ENCODE measurements around the gene KAZN.

DNA sequence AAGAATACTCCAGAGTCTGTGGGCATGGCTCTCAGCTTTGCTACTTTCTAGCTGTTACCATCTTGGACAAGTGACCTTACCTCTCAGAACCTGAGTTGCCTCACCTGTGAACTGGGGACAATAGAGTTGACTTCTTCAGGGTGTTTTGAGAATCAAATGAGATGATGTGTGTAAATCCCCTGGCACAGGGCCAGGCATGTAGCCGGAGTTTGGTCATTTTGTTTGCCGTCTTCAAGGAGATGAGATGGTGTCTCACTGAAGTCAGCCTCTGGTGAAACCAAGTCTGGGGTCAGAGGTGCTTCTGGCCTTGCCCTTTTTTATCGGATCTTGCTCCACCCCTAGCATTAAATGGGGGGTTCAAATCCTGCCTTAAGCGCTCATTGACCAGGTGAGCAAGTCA lies 405.9 kb downstream of the KAZN start:
- TF ChIP-seq, protein P1, sequence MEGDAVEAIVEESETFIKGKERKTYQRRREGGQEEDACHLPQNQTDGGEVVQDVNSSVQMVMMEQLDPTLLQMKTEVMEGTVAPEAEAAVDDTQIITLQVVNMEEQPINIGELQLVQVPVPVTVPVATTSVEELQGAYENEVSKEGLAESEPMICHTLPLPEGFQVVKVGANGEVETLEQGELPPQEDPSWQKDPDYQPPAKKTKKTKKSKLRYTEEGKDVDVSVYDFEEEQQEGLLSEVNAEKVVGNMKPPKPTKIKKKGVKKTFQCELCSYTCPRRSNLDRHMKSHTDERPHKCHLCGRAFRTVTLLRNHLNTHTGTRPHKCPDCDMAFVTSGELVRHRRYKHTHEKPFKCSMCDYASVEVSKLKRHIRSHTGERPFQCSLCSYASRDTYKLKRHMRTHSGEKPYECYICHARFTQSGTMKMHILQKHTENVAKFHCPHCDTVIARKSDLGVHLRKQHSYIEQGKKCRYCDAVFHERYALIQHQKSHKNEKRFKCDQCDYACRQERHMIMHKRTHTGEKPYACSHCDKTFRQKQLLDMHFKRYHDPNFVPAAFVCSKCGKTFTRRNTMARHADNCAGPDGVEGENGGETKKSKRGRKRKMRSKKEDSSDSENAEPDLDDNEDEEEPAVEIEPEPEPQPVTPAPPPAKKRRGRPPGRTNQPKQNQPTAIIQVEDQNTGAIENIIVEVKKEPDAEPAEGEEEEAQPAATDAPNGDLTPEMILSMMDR (IDR thresholded peaks at IDR 0.05; ENCODE audit: poor library complexity, severe bottlenecking): no peak
- TF ChIP-seq POLR2AphosphoS5 (IDR thresholded peaks at IDR 0.05) (no peak), RAD21 (conservative IDR thresholded peaks at IDR 0.05) (no peak), MXI1 (conservative IDR thresholded peaks at IDR 0.05; ENCODE audit: poor library complexity, severe bottlenecking) (no peak), TAF1 (IDR thresholded peaks at IDR 0.05; ENCODE audit: low read depth) (no peak), SMC3 (conservative IDR thresholded peaks at IDR 0.05; ENCODE audit: poor library complexity) (no peak), EP300 (conservative IDR thresholded peaks at IDR 0.05; ENCODE audit: poor library complexity, severe bottlenecking) (no peak), EZH2 (IDR thresholded peaks at IDR 0.05; ENCODE audit: borderline replicate concordance, insufficient read depth, low read length, poor library complexity, severe bottlenecking) (no peak)
- TF ChIP-seq, protein P2, sequence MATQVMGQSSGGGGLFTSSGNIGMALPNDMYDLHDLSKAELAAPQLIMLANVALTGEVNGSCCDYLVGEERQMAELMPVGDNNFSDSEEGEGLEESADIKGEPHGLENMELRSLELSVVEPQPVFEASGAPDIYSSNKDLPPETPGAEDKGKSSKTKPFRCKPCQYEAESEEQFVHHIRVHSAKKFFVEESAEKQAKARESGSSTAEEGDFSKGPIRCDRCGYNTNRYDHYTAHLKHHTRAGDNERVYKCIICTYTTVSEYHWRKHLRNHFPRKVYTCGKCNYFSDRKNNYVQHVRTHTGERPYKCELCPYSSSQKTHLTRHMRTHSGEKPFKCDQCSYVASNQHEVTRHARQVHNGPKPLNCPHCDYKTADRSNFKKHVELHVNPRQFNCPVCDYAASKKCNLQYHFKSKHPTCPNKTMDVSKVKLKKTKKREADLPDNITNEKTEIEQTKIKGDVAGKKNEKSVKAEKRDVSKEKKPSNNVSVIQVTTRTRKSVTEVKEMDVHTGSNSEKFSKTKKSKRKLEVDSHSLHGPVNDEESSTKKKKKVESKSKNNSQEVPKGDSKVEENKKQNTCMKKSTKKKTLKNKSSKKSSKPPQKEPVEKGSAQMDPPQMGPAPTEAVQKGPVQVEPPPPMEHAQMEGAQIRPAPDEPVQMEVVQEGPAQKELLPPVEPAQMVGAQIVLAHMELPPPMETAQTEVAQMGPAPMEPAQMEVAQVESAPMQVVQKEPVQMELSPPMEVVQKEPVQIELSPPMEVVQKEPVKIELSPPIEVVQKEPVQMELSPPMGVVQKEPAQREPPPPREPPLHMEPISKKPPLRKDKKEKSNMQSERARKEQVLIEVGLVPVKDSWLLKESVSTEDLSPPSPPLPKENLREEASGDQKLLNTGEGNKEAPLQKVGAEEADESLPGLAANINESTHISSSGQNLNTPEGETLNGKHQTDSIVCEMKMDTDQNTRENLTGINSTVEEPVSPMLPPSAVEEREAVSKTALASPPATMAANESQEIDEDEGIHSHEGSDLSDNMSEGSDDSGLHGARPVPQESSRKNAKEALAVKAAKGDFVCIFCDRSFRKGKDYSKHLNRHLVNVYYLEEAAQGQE (IDR thresholded peaks at IDR 0.05; ENCODE audit: borderline replicate concordance): no peak
